ENCODE data around the gene RNASEH2A.

RNASEH2A gene

DNA sequence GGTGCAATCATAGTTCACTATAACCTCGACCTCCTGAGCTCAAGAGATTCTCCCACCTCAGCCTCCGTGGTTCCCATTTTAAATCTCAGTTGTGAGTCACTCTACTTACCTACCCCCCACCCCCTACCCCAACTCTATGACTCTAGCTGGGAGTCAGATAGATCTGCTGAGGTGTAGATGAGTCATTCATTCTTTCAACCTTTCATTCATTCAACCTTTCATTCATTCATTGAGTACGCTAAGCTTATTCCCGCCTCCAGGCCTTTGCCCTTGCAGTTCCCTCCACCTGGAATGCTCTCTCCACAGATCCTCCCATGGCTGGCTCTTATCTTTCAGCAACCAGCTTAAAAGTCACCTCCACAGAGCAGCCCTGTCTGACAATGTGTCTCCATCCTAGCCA is 30.8 kb downstream of the RNASEH2A start:
- Histone ChIP-seq H2BK120ac (ENCODE audit: insufficient read depth, low read length, poor library complexity) (no peak overlapping the region), H3K36me3 (ENCODE audit: control insufficient read depth in 1 of 2, insufficient read depth in 2 of 2, low read length in 2 of 2) (no peaks in the 10 kb centered on the region), H2AK5ac (ENCODE audit: low read length) (no peak overlapping the region), H2BK5ac (ENCODE audit: low read depth, low read length, poor library complexity) (no peak overlapping the region), H3K27me3 (ENCODE audit: insufficient read depth, low read length) (peaks cover 30% of the 10 kb centered on the region), H3K79me2 (ENCODE audit: control insufficient read depth, insufficient read depth, low read length, poor library complexity) (no peaks in the 10 kb centered on the region), H2BK12ac (ENCODE audit: low read length) (no peak overlapping the region), H3K4ac (ENCODE audit: low read depth, low read length) (no peak overlapping the region), H2AFZ (ENCODE audit: insufficient read depth, low read length, poor library complexity) (no peak overlapping the region), H3K23ac (ENCODE audit: low read length) (no peak overlapping the region), H3K14ac (ENCODE audit: low read length) (no peak overlapping the region), H3K4me2 (ENCODE audit: low read length) (no peak overlapping the region), H3K9me3 (ENCODE audit: insufficient read depth, low read depth, low read length) (peaks cover 10% of the 10 kb centered on the region), H3K9ac (ENCODE audit: low read length) (no peak overlapping the region), H3K4me1 (ENCODE audit: control insufficient read depth in 1 of 2, insufficient read depth in 2 of 2, low read length in 2 of 2) (peaks cover 7 to 21% of the 10 kb centered on the region in 2 experiments), H3K4me3 (ENCODE audit: low read depth, low read length) (no peak overlapping the region), H4K8ac (ENCODE audit: low read depth, low read length) (no peak overlapping the region), H3K27ac (ENCODE audit: low read depth, low read length) (no peak overlapping the region), H3K79me1 (ENCODE audit: low read length) (no peaks in the 10 kb centered on the region), H4K12ac (ENCODE audit: low read depth, low read length) (no peak overlapping the region), H3K18ac (ENCODE audit: low read length) (no peak overlapping the region), H4K91ac (ENCODE audit: low read depth, low read length) (no peak overlapping the region)
- no peak for DNase-seq
- no CpG with 5 or more reads among the region's 4 CpGs for WGBS (ENCODE audit: extremely low coverage, insufficient coverage, insufficient read length)

GRCh38 chr19:12838182-12838885 is 31.9 kb downstream of the RNASEH2A start, which contains the start of gene MAST1:
TSS of gene MAST1 (plus strand) at chr19:12838515. CDS start at chr19:12838573, 58 bp downstream.
- H3K23ac ChIP-seq (ENCODE audit: low read length): no peak within 1 kb of the TSS
- no peak within 1 kb of the TSS for H2BK120ac ChIP-seq (ENCODE audit: insufficient read depth, low read length, poor library complexity)
- no peaks in the 10 kb centered on the region for H3K36me3 ChIP-seq (ENCODE audit: control insufficient read depth in 1 of 2, insufficient read depth in 2 of 2, low read length in 2 of 2)
- H3K18ac ChIP-seq (ENCODE audit: low read length): no peak within 1 kb of the TSS
- peaks cover 7 to 21% of the 10 kb centered on the region in 2 experiments for H3K4me1 ChIP-seq (ENCODE audit: control insufficient read depth in 1 of 2, insufficient read depth in 2 of 2, low read length in 2 of 2)
- peak in 1 of 2 donors; percentile 39 for DNase-seq
- peak within 1 kb of the TSS; percentile 30 for H2AFZ ChIP-seq (ENCODE audit: insufficient read depth, low read length, poor library complexity)
- no peaks in the 10 kb centered on the region for H3K79me2 ChIP-seq (ENCODE audit: control insufficient read depth, insufficient read depth, low read length, poor library complexity)
- peak within 1 kb of the TSS; percentile 53 for H3K4me3 ChIP-seq (ENCODE audit: low read depth, low read length)
- no peak within 1 kb of the TSS for H4K8ac ChIP-seq (ENCODE audit: low read depth, low read length)
- H3K4me2 ChIP-seq (ENCODE audit: low read length): peak within 1 kb of the TSS; percentile 71
- H4K12ac ChIP-seq (ENCODE audit: low read depth, low read length): no peak within 1 kb of the TSS
- WGBS (ENCODE audit: extremely low coverage, insufficient coverage, insufficient read length): no CpG with 5 or more reads among the region's 69 CpGs
- no peak within 1 kb of the TSS for H3K4ac ChIP-seq (ENCODE audit: low read depth, low read length)
- no peak within 1 kb of the TSS for H2BK5ac ChIP-seq (ENCODE audit: low read depth, low read length, poor library complexity)
- no peak within 1 kb of the TSS for H4K91ac ChIP-seq (ENCODE audit: low read depth, low read length)
- H2BK12ac ChIP-seq (ENCODE audit: low read length): no peak within 1 kb of the TSS
- H3K14ac ChIP-seq (ENCODE audit: low read length): no peak within 1 kb of the TSS
- H3K79me1 ChIP-seq (ENCODE audit: low read length): no peaks in the 10 kb centered on the region
- no peak within 1 kb of the TSS for H3K27ac ChIP-seq (ENCODE audit: low read depth, low read length)
- H3K27me3 ChIP-seq (ENCODE audit: insufficient read depth, low read length): peaks cover 30% of the 10 kb centered on the region
- H3K9me3 ChIP-seq (ENCODE audit: insufficient read depth, low read depth, low read length): peaks cover 10% of the 10 kb centered on the region
- H2AK5ac ChIP-seq (ENCODE audit: low read length): no peak within 1 kb of the TSS
- no peak within 1 kb of the TSS for H3K9ac ChIP-seq (ENCODE audit: low read length)

- Histone ChIP-seq H2AK5ac (ENCODE audit: low read length) (no peak overlapping the region), H2BK120ac (ENCODE audit: insufficient read depth, low read length, poor library complexity) (no peak overlapping the region), H3K23ac (ENCODE audit: low read length) (no peak overlapping the region), H3K9me3 (ENCODE audit: insufficient read depth, low read depth, low read length) (peaks cover 10% of the 10 kb centered on the region), H3K4me3 (ENCODE audit: low read depth, low read length) (no peak overlapping the region), H4K91ac (ENCODE audit: low read depth, low read length) (no peak overlapping the region), H2AFZ (ENCODE audit: insufficient read depth, low read length, poor library complexity) (no peak overlapping the region), H3K79me2 (ENCODE audit: control insufficient read depth, insufficient read depth, low read length, poor library complexity) (no peaks in the 10 kb centered on the region), H2BK12ac (ENCODE audit: low read length) (no peak overlapping the region), H3K4me1 (ENCODE audit: control insufficient read depth in 1 of 2, insufficient read depth in 2 of 2, low read length in 2 of 2) (peaks cover 6 to 17% of the 10 kb centered on the region in 2 experiments), H3K9ac (ENCODE audit: low read length) (no peak overlapping the region), H4K12ac (ENCODE audit: low read depth, low read length) (no peak overlapping the region), H3K18ac (ENCODE audit: low read length) (no peak overlapping the region), H3K79me1 (ENCODE audit: low read length) (no peaks in the 10 kb centered on the region), H2BK5ac (ENCODE audit: low read depth, low read length, poor library complexity) (no peak overlapping the region), H3K14ac (ENCODE audit: low read length) (no peak overlapping the region), H3K27ac (ENCODE audit: low read depth, low read length) (no peak overlapping the region), H3K27me3 (ENCODE audit: insufficient read depth, low read length) (peaks cover 26% of the 10 kb centered on the region), H3K36me3 (ENCODE audit: control insufficient read depth in 1 of 2, insufficient read depth in 2 of 2, low read length in 2 of 2) (no peaks in the 10 kb centered on the region), H4K8ac (ENCODE audit: low read depth, low read length) (no peak overlapping the region), H3K4ac (ENCODE audit: low read depth, low read length) (no peak overlapping the region), H3K4me2 (ENCODE audit: low read length) (peak overlapping the region; percentile 71)
- no CpG with 5 or more reads among the region's 21 CpGs for WGBS (ENCODE audit: extremely low coverage, insufficient coverage, insufficient read length)
- no peak for DNase-seq
Observed at GRCh38 chr19:12838886-12839756, 32.7 kb downstream of the RNASEH2A start.

- no peak overlapping the region for H3K9ac ChIP-seq (ENCODE audit: low read length)
- no peak overlapping the region for H4K91ac ChIP-seq (ENCODE audit: low read depth, low read length)
- H3K36me3 ChIP-seq (ENCODE audit: control insufficient read depth in 1 of 2, insufficient read depth in 2 of 2, low read length in 2 of 2): no peaks in the 10 kb centered on the region
- no peak overlapping the region for H2BK5ac ChIP-seq (ENCODE audit: low read depth, low read length, poor library complexity)
- peaks cover 4% of the 10 kb centered on the region for H3K9me3 ChIP-seq (ENCODE audit: insufficient read depth, low read depth, low read length)
- peak overlapping the region; percentile 72 for H3K4me2 ChIP-seq (ENCODE audit: low read length)
- H3K79me2 ChIP-seq (ENCODE audit: control insufficient read depth, insufficient read depth, low read length, poor library complexity): no peaks in the 10 kb centered on the region
- H3K14ac ChIP-seq (ENCODE audit: low read length): no peak overlapping the region
- no peak overlapping the region for H2BK120ac ChIP-seq (ENCODE audit: insufficient read depth, low read length, poor library complexity)
- WGBS (ENCODE audit: extremely low coverage, insufficient coverage, insufficient read length): no CpG with 5 or more reads among the region's 43 CpGs
- peak; percentile 63 to 66 for DNase-seq
- H4K12ac ChIP-seq (ENCODE audit: low read depth, low read length): no peak overlapping the region
- no peaks in the 10 kb centered on the region for H3K79me1 ChIP-seq (ENCODE audit: low read length)
- no peak overlapping the region for H2BK12ac ChIP-seq (ENCODE audit: low read length)
- H2AK5ac ChIP-seq (ENCODE audit: low read length): no peak overlapping the region
- H3K18ac ChIP-seq (ENCODE audit: low read length): no peak overlapping the region
- peak overlapping the region; percentile 18 for H3K4me3 ChIP-seq (ENCODE audit: low read depth, low read length)
- H3K23ac ChIP-seq (ENCODE audit: low read length): no peak overlapping the region
- H4K8ac ChIP-seq (ENCODE audit: low read depth, low read length): no peak overlapping the region
- H3K4ac ChIP-seq (ENCODE audit: low read depth, low read length): no peak overlapping the region
- H3K4me1 ChIP-seq (ENCODE audit: control insufficient read depth in 1 of 2, insufficient read depth in 2 of 2, low read length in 2 of 2): peaks cover 3 to 12% of the 10 kb centered on the region in 2 experiments
- H3K27ac ChIP-seq (ENCODE audit: low read depth, low read length): no peak overlapping the region
- H2AFZ ChIP-seq (ENCODE audit: insufficient read depth, low read length, poor library complexity): peak overlapping the region; percentile 32
- H3K27me3 ChIP-seq (ENCODE audit: insufficient read depth, low read length): peaks cover 13% of the 10 kb centered on the region
Observed at GRCh38 chr19:12840091-12841079, 34.0 kb downstream of the RNASEH2A start.

All from trophoblast cell (in vitro differentiated cells and primary cell).